PC-9 (cell line): ENCODE data around the gene TAL1. TPM values are rescaled to one million over a fixed set of nuclear protein-coding genes. Genes with fewer than 3 reads are reported as not detected.

Source experiments
- BruUV-seq: library from RNA; stranded (reverse); fragments of 400-500 nt; replicated peaks from 2 replicates; lab custom pipeline; 2021; lab: Mats Ljungman, UMichigan
- CTCF ChIA-PET: fragments of 300-600 bp; sonication (Branson Sonifier 250); formaldehyde crosslinking; loops from one replicate; lab custom pipeline; 2022; ENCODE audit warnings: antibody characterized with exemption; lab: Charles Lee
- POLR2A ChIA-PET: fragments of 300-600 bp; sonication (Branson Sonifier 250); formaldehyde crosslinking; loops from one replicate; lab custom pipeline; 2022; ENCODE audit warnings: antibody characterized with exemption; ENCODE audit not compliant: unreplicated experiment; lab: Charles Lee
- DNase-seq, 2 experiments: peaks; one replicate each; pipeline versions ENCODE4 v3.0.0 to v3.0.0-alpha.2; 2015 to 2022; ENCODE audit warnings: mixed read lengths in 1 of 2
- H2AFZ ChIP-seq: fragments of 200-600 bp; sonication (generic); 2 replicates; pipeline ENCODE4 v1.8.1; 2017; ENCODE audit warnings: antibody characterized with exemption
- H3F3A ChIP-seq: fragments of 200-600 bp; sonication (generic); 2 replicates; pipeline ENCODE4 v1.8.1; 2017; ENCODE audit warnings: antibody characterized with exemption, mild to moderate bottlenecking, low read depth; ENCODE audit not compliant: insufficient read depth
- H3K27ac ChIP-seq: fragments of 200-600 bp; sonication (generic); 2 replicates; pipeline ENCODE4 v1.6.1; 2016; ENCODE audit warnings: mixed run types
- H3K27me3 ChIP-seq: fragments of 200-600 bp; sonication (generic); 2 replicates; pipeline ENCODE4 v1.6.1; 2016; ENCODE audit warnings: low read depth, mixed run types; ENCODE audit not compliant: insufficient read depth
- H3K36me3 ChIP-seq: fragments of 200-600 bp; sonication (generic); 2 replicates; pipeline ENCODE4 v1.6.1; 2016; ENCODE audit warnings: low read depth, mixed run types
- H3K4me1 ChIP-seq: fragments of 200-600 bp; sonication (generic); replicated peaks from 2 replicates; pipeline ENCODE4 v1.6.1; 2016; ENCODE audit warnings: mixed run types; ENCODE audit not compliant: insufficient read depth
- H3K4me2 ChIP-seq: fragments of 200-600 bp; sonication (generic); 2 replicates; pipeline ENCODE4 v1.6.1; 2017; ENCODE audit warnings: mixed run types
- H3K4me3 ChIP-seq: fragments of 200-600 bp; sonication (generic); 2 replicates; pipeline ENCODE4 v1.6.1; 2016; ENCODE audit warnings: mixed run types
- H3K79me2 ChIP-seq: fragments of 200-600 bp; sonication (generic); 2 replicates; pipeline ENCODE4 v1.6.1; 2017; ENCODE audit warnings: low read depth, mixed run types
- H3K9me2 ChIP-seq: fragments of 200-600 bp; sonication (generic); 2 replicates; pipeline ENCODE4 v1.8.1; 2017; ENCODE audit warnings: mild to moderate bottlenecking; ENCODE audit not compliant: insufficient read depth
- H3K9me3 ChIP-seq: fragments of 200-600 bp; sonication (generic); 2 replicates; pipeline ENCODE4 v1.8.1; 2016; ENCODE audit warnings: low read depth; ENCODE audit not compliant: insufficient read depth
- H4K20me1 ChIP-seq: fragments of 200-600 bp; sonication (generic); 2 replicates; pipeline ENCODE4 v1.8.1; 2017; ENCODE audit not compliant: insufficient read depth
- EZH2 ChIP-seq: fragments of 200-600 bp; sonication (generic); IDR thresholded peaks from 2 replicates; pipeline ENCODE4 v1.8.0; 2017; ENCODE audit warnings: antibody characterized with exemption, low read depth
- intact Hi-C: fragments of 100-400 bp; cut with micrococcal nuclease; formaldehyde crosslinking; loops from one replicate; pipeline ENCODE4 v1.10.0; 2022; ENCODE audit not compliant: unreplicated experiment
- total RNA-seq: library from RNA; stranded (reverse); gene quantifications from 2 replicates; pipeline ENCODE4 v1.2.3, GENCODE V29; 2021
- TF ChIP-seq, protein P1 (sequence below): fragments of 200-600 bp; sonication (generic); conservative IDR thresholded peaks from 2 replicates; pipeline ENCODE4 v1.6.1; 2017; ENCODE audit warnings: mixed run types, antibody characterized with exemption, mild to moderate bottlenecking, moderate library complexity

The TAL1 gene
- total RNA-seq, 1 experiment from 2014 or later: not detected

DNA sequence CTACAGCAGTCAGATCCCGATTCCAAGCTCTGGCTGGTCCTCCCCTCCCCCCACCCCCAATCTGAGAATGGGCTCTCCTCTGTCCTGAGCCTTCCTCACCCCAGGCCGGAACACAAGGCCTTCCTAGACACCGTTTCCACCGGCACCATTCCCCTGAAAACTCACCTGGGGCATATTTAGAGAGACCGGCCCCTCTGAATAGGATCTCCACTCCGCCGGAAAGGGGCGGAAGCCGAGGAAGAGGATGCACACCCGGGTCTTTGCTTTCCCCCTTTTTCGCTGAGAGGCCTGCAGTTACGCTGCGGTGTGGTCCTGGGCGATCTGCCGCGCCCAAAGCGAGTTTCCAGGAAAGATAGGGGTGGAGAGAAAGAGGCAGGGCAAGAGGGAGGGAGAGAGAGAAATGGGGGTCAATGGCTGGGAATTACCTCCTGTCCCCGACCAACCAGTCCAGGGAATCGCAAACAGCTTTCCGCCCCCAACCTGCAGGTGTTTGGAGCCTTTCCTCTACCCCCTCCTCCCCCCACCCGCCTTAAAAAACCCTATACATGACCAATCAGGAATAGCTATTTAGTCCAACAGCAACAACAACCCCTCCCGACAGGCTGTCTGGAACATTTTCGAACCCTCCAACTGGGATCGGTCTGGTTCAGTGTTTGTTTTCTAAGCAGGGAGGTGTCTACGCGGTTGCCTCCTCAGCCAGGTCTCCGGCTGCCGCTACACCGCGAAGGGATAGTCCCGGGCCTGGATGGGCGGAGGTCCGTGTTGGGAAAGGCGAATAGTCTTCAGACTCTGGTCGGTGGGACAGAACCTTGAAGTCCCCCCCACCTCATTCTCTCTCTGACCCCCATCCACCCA lies 2.8 kb downstream of the TAL1 start:
- POLR2A ChIA-PET: interaction anchor here (0.6 kb wide), 1 partner anchor 108 kb away, joined by 15 read pairs; no protein-coding TSS in a partner anchor
- DNase-seq: no peak
- no peak overlapping the region for H3K4me3 ChIP-seq
- H3K9me2 ChIP-seq: no peaks in the 10 kb centered on the region
- H4K20me1 ChIP-seq: no peaks in the 10 kb centered on the region
- no TSS peak for BruUV-seq
- no peak overlapping the region for H2AFZ ChIP-seq
- no peak overlapping the region for H3K27ac ChIP-seq
- no peaks in the 10 kb centered on the region for H3K4me1 ChIP-seq
- intact Hi-C loops: no loop called here
- CTCF ChIA-PET: no interaction called here
- no peaks in the 10 kb centered on the region for H3K79me2 ChIP-seq
- H3K27me3 ChIP-seq: peaks cover 52% of the 10 kb centered on the region
- no peak for TF ChIP-seq EZH2
- TF ChIP-seq, protein P1, sequence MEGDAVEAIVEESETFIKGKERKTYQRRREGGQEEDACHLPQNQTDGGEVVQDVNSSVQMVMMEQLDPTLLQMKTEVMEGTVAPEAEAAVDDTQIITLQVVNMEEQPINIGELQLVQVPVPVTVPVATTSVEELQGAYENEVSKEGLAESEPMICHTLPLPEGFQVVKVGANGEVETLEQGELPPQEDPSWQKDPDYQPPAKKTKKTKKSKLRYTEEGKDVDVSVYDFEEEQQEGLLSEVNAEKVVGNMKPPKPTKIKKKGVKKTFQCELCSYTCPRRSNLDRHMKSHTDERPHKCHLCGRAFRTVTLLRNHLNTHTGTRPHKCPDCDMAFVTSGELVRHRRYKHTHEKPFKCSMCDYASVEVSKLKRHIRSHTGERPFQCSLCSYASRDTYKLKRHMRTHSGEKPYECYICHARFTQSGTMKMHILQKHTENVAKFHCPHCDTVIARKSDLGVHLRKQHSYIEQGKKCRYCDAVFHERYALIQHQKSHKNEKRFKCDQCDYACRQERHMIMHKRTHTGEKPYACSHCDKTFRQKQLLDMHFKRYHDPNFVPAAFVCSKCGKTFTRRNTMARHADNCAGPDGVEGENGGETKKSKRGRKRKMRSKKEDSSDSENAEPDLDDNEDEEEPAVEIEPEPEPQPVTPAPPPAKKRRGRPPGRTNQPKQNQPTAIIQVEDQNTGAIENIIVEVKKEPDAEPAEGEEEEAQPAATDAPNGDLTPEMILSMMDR: no peak
- no peaks in the 10 kb centered on the region for H3K9me3 ChIP-seq
- no peak overlapping the region for H3K4me2 ChIP-seq
- H3F3A ChIP-seq: no peaks in the 10 kb centered on the region
- H3K36me3 ChIP-seq: no peaks in the 10 kb centered on the region

DNA sequence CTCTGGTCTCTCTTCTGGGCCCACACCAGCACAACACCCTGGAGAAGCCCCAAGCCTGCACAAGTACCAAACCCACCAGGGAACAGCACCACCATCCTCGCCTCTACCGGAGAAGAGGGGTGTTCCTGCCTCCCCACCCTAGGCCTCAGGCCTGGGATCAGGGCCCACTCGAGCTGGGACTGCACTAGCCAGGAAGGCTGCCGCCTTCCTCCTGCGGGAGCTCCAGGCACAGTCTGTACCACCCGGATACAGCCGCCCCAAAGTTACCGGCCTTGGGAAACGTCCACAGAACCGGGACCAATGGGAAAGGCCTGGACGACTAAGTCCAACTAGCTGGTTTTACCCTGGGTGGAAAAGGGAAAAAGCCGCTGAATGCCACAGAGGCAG lies 3.4 kb downstream of the TAL1 start:
- BruUV-seq: no TSS peak
- H4K20me1 ChIP-seq: no peaks in the 10 kb centered on the region
- ChIA-PET POLR2A (no interaction called here), CTCF (no interaction called here)
- H3F3A ChIP-seq: no peaks in the 10 kb centered on the region
- no peaks in the 10 kb centered on the region for H3K9me3 ChIP-seq
- no peak overlapping the region for H3K4me3 ChIP-seq
- intact Hi-C loops: no loop called here
- no peaks in the 10 kb centered on the region for H3K9me2 ChIP-seq
- no peaks in the 10 kb centered on the region for H3K79me2 ChIP-seq
- H3K4me1 ChIP-seq: no peaks in the 10 kb centered on the region
- peaks cover 58% of the 10 kb centered on the region for H3K27me3 ChIP-seq
- H3K36me3 ChIP-seq: no peaks in the 10 kb centered on the region
- no peak overlapping the region for H3K4me2 ChIP-seq
- H2AFZ ChIP-seq: no peak overlapping the region
- no peak overlapping the region for H3K27ac ChIP-seq
- DNase-seq: no peak
- TF ChIP-seq, protein P1: no peak
- no peak for TF ChIP-seq EZH2

- H3K4me2 ChIP-seq: no peak overlapping the region
- intact Hi-C loops: no loop called here
- no peaks in the 10 kb centered on the region for H3K9me3 ChIP-seq
- peaks cover 65% of the 10 kb centered on the region for H3K27me3 ChIP-seq
- no peak overlapping the region for H3K4me3 ChIP-seq
- no peaks in the 10 kb centered on the region for H3K79me2 ChIP-seq
- ChIA-PET CTCF (no interaction called here), POLR2A (no interaction called here)
- no peaks in the 10 kb centered on the region for H3K9me2 ChIP-seq
- no TSS peak for BruUV-seq
- H3K36me3 ChIP-seq: no peaks in the 10 kb centered on the region
- DNase-seq: no peak
- TF ChIP-seq, protein P1: no peak
- TF ChIP-seq EZH2: no peak
- H4K20me1 ChIP-seq: no peaks in the 10 kb centered on the region
- H2AFZ ChIP-seq: no peak overlapping the region
- H3K4me1 ChIP-seq: no peaks in the 10 kb centered on the region
- H3F3A ChIP-seq: no peaks in the 10 kb centered on the region
- H3K27ac ChIP-seq: no peak overlapping the region
Observed at GRCh38 chr1:47227341-47228232, 4.4 kb downstream of the TAL1 start.
